SJSA1 (cell line): ENCODE data around the gene FANCD2. TPM values are rescaled to one million over a fixed set of nuclear protein-coding genes. Genes with fewer than 3 reads are reported as not detected.

Experiments used
- DNase-seq, 2 experiments: peaks; one replicate each; pipeline ENCODE4 v3.0.0-alpha.2; 2015 to 2020; ENCODE audit warnings: low spot score in 2 of 2, low read depth in 1 of 2
- H3K27ac ChIP-seq: fragments of 250-450 bp; sonication (Bioruptor Pico); 2 replicates; pipeline ENCODE4 v1.5.1; 2020; ENCODE audit warnings: mild to moderate bottlenecking, moderate library complexity
- H3K27me3 ChIP-seq: fragments of 250-450 bp; sonication (Bioruptor Pico); replicated peaks from 2 replicates; pipeline ENCODE4 v1.5.1; 2020; ENCODE audit warnings: mild to moderate bottlenecking, moderate library complexity
- H3K36me3 ChIP-seq: fragments of 250-450 bp; sonication (Bioruptor Pico); 2 replicates; pipeline ENCODE4 v1.5.1; 2020; ENCODE audit warnings: mild to moderate bottlenecking
- H3K4me1 ChIP-seq: fragments of 250-450 bp; sonication (Bioruptor Pico); replicated peaks from 2 replicates; pipeline ENCODE4 v1.6.1; 2021; ENCODE audit warnings: mild to moderate bottlenecking
- H3K4me3 ChIP-seq: fragments of 250-450 bp; sonication (Bioruptor Pico); 2 replicates; pipeline ENCODE4 v1.5.1; 2020; ENCODE audit warnings: mild to moderate bottlenecking
- H3K9me3 ChIP-seq: fragments of 250-450 bp; sonication (Bioruptor Pico); replicated peaks from 2 replicates; pipeline ENCODE4 v1.5.1; 2020; ENCODE audit warnings: mild to moderate bottlenecking
- total RNA-seq: library from RNA; depleted of rRNA; stranded (reverse); fragments of >200 nt; shearing (Covaris generic); gene quantifications from 2 replicates; pipeline ENCODE4 v1.2.3, GENCODE V29; 2014; rRNA removed

FANCD2 gene
- 30.0 and 36.7 TPM in 2 replicates for total RNA-seq

GRCh38 chr3:10026084-10026890 lies at the start of gene FANCD2:
Gene FANCD2, plus strand, starts transcription at chr3:10026437. Its CDS starts 2,221 bp downstream, at chr3:10028658.
- peak; percentile 84 to 86 for DNase-seq
- Histone ChIP-seq H3K9me3 (no peaks in the 10 kb centered on the region), H3K27ac (peak within 1 kb of the TSS; percentile 89), H3K27me3 (no peaks in the 10 kb centered on the region), H3K36me3 (peaks cover 29% of the 10 kb centered on the region), H3K4me1 (peaks cover 15% of the 10 kb centered on the region), H3K4me3 (peak within 1 kb of the TSS; percentile 70)

DNA sequence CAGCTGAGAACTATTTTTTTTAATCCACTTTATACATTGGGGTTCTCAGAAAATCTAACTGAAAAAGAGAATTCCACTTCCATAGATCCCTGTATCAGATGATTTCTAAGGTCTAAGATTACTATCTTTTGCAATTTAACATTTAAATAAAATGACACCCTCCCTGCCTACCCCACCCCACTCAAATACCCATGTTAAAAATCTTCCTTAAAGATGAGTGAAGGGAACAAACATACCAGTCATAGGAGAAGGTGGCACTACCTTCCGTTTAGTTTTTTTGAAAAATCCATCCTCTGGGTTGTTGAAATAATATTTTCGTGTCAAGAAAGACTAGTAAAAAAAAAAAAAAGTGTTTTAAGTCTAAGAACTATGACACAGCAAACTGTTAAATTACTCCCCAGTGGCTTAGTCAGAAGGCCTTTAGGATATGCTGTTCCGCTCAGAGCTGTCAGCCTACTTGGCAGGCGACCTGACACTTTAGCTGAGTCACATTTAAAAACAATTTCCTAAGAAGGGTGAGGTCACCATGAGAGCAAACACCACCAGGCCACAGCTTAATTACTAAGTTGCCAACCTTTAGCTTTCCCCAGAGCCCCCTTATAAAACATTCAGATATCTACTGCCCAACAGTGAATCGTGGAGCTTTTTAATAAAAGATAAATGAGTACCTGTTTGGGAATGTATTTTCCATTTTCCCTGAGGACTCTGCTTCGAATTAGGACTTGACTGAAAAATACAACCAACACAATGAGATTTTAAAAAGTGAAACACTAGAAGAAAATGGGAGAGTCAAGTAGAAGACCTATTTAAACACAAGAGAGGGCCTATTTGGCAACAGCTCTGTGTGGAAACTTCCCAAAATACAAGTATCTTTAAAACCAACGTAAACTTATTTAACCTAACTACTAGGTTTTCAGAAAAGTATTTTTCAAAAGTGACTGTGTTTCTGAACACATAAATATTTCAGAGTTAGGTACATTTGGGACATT lies 49.2 kb upstream of the FANCD2 start:
- peaks cover 15% of the 10 kb centered on the region for H3K4me1 ChIP-seq

GRCh38 chr3:9978710-9979305 lies 47.4 kb upstream of the FANCD2 start:
- H3K36me3 ChIP-seq = peaks cover 43% of the 10 kb centered on the region
- no peak overlapping the region for H3K4me3 ChIP-seq

More for the DNA sequence above, 49.2 kb upstream of the FANCD2 start:
- DNase-seq = peak; percentile 75 to 77
- peak overlapping the region; percentile 81 for H3K27ac ChIP-seq
- H3K36me3 ChIP-seq = peaks cover 41% of the 10 kb centered on the region
- H3K9me3 ChIP-seq = no peaks in the 10 kb centered on the region
- H3K27me3 ChIP-seq = no peaks in the 10 kb centered on the region
- H3K4me3 ChIP-seq = no peak overlapping the region

DNA sequence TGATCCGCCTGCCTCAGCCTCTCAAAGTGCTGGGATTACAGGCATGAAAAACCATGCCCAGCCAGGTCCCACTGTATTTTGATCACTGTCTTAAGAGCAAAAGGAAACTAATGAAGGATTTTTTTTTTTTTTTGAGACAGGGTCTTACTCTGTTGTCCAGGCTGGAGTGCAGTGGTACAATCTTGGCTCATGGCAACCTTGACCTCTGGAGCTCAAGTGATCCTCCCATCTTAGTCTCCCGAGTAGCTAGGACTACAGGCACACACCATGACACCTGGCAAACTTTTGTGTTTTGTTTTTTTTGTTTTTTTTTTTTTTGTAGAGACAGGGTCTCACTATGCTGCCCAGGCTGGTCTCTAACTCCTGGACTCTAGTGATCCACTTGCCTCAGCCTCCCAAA lies 46.0 kb upstream of the FANCD2 start:
- H3K4me3 ChIP-seq = no peak overlapping the region

More at GRCh38 chr3:9978710-9979305, 47.4 kb upstream of the FANCD2 start:
- H3K4me1 ChIP-seq = peaks cover 15% of the 10 kb centered on the region
- no peaks in the 10 kb centered on the region for H3K9me3 ChIP-seq
- H3K27me3 ChIP-seq = no peaks in the 10 kb centered on the region
- no peak overlapping the region for H3K27ac ChIP-seq
- no peak for DNase-seq

GRCh38 chr3:9986230-9986725 lies 40.0 kb upstream of the FANCD2 start:
- Histone ChIP-seq H3K27ac (peak overlapping the region; percentile 82), H3K27me3 (no peaks in the 10 kb centered on the region), H3K9me3 (no peaks in the 10 kb centered on the region), H3K36me3 (peaks cover 20% of the 10 kb centered on the region), H3K4me1 (peaks cover 4% of the 10 kb centered on the region; the same call in 1 of the 2 replicates), H3K4me3 (peak overlapping the region; percentile 71)
- DNase-seq = no peak

More for the DNA sequence above, 46.0 kb upstream of the FANCD2 start:
- Histone ChIP-seq H3K9me3 (no peaks in the 10 kb centered on the region), H3K36me3 (peaks cover 33% of the 10 kb centered on the region), H3K27me3 (no peaks in the 10 kb centered on the region), H3K27ac (no peak overlapping the region), H3K4me1 (peaks cover 15% of the 10 kb centered on the region)
- no peak for DNase-seq

DNA sequence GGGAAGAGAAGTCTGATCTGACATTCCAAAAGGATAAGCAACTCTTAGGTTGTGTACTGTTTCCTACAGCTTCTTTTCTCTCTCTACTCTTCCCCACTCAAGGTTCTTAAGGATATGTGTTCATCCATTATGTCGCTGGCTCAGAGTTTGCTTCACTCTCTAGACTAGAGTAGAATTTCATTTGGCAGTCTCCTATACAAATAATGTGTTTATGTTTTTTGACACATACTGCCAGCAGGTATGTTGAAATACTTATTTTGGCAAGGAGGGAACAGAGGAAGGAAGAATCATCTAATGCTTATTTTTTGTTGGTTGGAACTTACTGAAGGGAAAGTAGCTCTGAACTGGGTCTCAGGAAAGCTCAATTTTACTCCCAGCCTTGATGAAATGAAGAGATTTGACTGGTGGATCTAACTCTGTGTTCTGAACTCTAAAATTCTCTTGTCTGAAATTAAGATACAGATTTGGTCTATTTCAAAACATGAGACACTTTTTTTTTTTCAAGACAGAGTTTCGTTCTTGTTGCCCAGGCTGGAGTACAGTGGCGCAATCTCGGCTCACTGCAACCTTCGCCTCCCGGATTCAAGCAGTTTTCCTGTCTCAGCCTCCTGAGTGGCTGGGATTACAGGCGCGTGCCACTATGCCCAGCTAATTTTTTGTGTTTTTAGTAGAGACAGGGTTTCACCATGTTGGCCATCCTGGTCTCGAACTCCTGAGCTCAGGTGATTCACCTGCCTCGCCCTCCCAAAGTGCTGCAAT lies 32.0 kb upstream of the FANCD2 start:
- H3K4me3 ChIP-seq = no peak overlapping the region
- no peaks in the 10 kb centered on the region for H3K27me3 ChIP-seq
- H3K9me3 ChIP-seq = no peaks in the 10 kb centered on the region
- DNase-seq = no peak
- peaks cover 20% of the 10 kb centered on the region for H3K36me3 ChIP-seq
- H3K27ac ChIP-seq = no peak overlapping the region
- H3K4me1 ChIP-seq = no peaks in the 10 kb centered on the region

GRCh38 chr3:10000686-10001085 lies 25.6 kb upstream of the FANCD2 start:
- no peaks in the 10 kb centered on the region for H3K9me3 ChIP-seq
- peaks cover 38% of the 10 kb centered on the region for H3K36me3 ChIP-seq
- no peaks in the 10 kb centered on the region for H3K27me3 ChIP-seq
- H3K27ac ChIP-seq = no peak overlapping the region
- no peak for DNase-seq
- H3K4me1 ChIP-seq = no peaks in the 10 kb centered on the region
- no peak overlapping the region for H3K4me3 ChIP-seq

DNA sequence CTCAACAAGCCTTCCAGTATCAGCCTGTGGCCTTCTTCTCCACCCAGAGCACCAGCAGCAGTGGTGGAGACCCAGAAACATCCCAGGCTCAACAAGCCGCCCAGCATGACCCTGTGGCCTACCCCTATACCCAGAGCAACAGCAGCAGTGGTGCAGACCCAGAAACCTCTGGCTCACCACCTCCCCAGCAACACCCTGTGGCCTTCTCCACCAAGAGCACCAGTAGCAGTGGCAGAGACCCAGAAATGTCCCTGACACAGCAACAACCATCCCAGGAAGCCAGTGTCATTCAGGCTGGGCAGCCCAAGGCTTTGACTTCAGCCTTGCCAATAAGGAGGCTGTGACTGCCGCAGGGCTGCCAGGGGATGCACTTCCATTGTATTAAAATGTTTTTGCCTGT lies 23.3 kb upstream of the FANCD2 start:
- DNase-seq = no peak
- Histone ChIP-seq H3K9me3 (no peaks in the 10 kb centered on the region), H3K36me3 (peaks cover 29% of the 10 kb centered on the region), H3K27me3 (no peaks in the 10 kb centered on the region), H3K4me3 (no peak overlapping the region), H3K4me1 (no peaks in the 10 kb centered on the region), H3K27ac (no peak overlapping the region)

GRCh38 chr3:10004506-10004905 lies 21.7 kb upstream of the FANCD2 start:
- Histone ChIP-seq H3K9me3 (no peaks in the 10 kb centered on the region), H3K36me3 (peaks cover 20% of the 10 kb centered on the region), H3K4me1 (no peaks in the 10 kb centered on the region), H3K27ac (no peak overlapping the region), H3K4me3 (no peak overlapping the region), H3K27me3 (no peaks in the 10 kb centered on the region)
- DNase-seq = no peak

DNA sequence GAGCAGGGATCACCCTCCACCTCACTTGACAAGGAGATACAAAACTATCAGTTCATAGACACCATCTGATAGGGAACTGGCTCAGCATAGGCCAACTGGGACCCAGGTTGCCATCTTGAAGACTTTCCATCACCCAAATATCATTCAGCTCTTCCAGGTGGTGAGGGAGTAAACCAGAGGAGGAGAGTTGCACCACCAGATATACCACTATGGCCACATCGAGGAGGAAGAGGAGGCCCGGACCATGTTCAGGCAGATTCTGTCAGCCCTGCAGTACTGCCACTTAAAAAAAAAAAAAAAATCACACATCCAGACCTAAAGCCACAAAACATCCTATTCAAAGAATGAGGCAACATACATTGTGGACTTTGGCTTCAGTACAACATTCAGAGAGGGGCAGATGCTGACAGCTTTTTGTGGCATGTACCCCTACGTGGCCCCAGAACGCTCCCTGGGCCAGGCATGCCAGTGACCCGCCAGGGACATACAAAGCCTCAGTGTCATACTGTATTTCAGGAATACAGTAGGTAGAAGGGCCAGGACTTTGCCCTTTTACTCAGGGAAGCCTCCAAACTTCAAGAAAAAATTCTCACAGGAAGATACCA lies 21.2 kb upstream of the FANCD2 start:
- Histone ChIP-seq H3K9me3 (no peaks in the 10 kb centered on the region), H3K27ac (no peak overlapping the region), H3K4me3 (no peak overlapping the region), H3K4me1 (no peaks in the 10 kb centered on the region), H3K27me3 (no peaks in the 10 kb centered on the region), H3K36me3 (peaks cover 14% of the 10 kb centered on the region; the same call in 1 of the 2 replicates)
- DNase-seq = no peak

DNA sequence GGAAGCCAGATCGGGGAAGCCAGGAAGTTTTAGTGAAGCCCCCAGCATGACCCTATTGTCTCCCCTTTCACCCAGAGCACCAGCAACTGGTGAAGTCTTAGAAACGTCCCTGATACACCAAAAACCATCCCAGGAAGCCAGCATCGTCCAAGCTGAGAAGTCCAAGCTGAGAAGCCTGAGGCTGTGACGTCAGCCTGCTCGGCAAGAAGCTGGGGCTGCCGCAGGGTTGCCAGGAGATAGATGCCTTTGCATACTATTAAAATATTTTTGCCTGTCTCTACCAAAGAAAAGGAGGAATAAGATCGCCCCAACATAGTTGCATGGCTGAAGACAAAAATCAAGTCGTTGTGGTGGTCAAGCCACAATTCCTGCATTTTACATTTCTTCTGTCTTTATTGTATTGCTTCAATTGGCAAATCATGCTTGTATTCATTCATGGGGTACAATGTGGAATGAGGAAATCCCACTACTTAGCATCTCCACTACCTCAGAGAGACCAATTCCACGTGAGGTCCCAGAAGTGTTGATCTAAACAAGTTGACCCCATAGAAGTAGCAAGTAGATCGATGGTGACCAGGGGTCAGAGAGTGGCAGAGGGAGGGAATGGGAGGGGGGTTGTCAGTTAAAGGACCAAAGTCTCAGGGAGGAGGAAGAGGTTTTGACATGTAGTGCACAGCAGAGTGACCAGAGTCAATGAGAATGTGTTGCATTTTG lies 20.0 kb upstream of the FANCD2 start:
- no peak for DNase-seq

GRCh38 chr3:10006762-10007090 lies 19.5 kb upstream of the FANCD2 start:
- H3K36me3 ChIP-seq = 0 out of 2 replicates have a peak, but pooled peaks cover 6% of the 10 kb centered on the region
- no peak overlapping the region for H3K27ac ChIP-seq
- H3K9me3 ChIP-seq = no peaks in the 10 kb centered on the region
- H3K27me3 ChIP-seq = no peaks in the 10 kb centered on the region
- peaks cover 10% of the 10 kb centered on the region for H3K4me1 ChIP-seq
- no peak for DNase-seq
- H3K4me3 ChIP-seq = no peak overlapping the region

More for the DNA sequence above, 20.0 kb upstream of the FANCD2 start:
- Histone ChIP-seq H3K27me3 (no peaks in the 10 kb centered on the region), H3K9me3 (no peaks in the 10 kb centered on the region), H3K4me3 (no peak overlapping the region), H3K36me3 (0 out of 2 replicates have a peak, but pooled peaks cover 6% of the 10 kb centered on the region), H3K4me1 (peaks cover 6% of the 10 kb centered on the region), H3K27ac (no peak overlapping the region)
